HepG2 (cell line): Measurements from ENCODE around the gene DLX1. TPM values are rescaled to one million over a fixed set of nuclear protein-coding genes. Genes with fewer than 3 reads are reported as not detected.

Experiments
- CCAR2 ChIP-seq: fragments of 200-400 bp; formaldehyde crosslinking; optimal IDR thresholded peaks from 2 replicates; pipeline ENCODE3; 2018; ENCODE audit warnings: low read depth, mild to moderate bottlenecking, low read length, moderate library complexity
- CSRNP2 ChIP-seq: sonication (generic); formaldehyde crosslinking; conservative IDR thresholded peaks from 2 replicates; pipeline ENCODE4 v1.8.0; 2022; ENCODE audit warnings: low read depth, missing genetic modification reagents
- KDM5B ChIP-seq: sonication (generic); formaldehyde crosslinking; IDR thresholded peaks from 2 replicates; pipeline ENCODE4 v1.4.0; 2020; ENCODE audit warnings: missing genetic modification reagents, mild to moderate bottlenecking, borderline replicate concordance
- KLF9 ChIP-seq: IDR thresholded peaks from 2 replicates; pipeline ENCODE4 v1.6.1; 2016; ENCODE audit warnings: low read depth
- PHB2 ChIP-seq: fragments of 450-650 bp; IDR thresholded peaks from 2 replicates; pipeline ENCODE4 v1.6.1; 2018; ENCODE audit not compliant: partially characterized antibody
- SP4 ChIP-seq: sonication (generic); formaldehyde crosslinking; IDR thresholded peaks from 2 replicates; pipeline ENCODE4 v1.8.1; 2023; ENCODE audit warnings: mild to moderate bottlenecking, missing genetic modification reagents
- ZBTB49 ChIP-seq: sonication (generic); formaldehyde crosslinking; IDR thresholded peaks from 2 replicates; pipeline ENCODE4 v1.4.0; 2020; ENCODE audit warnings: missing genetic modification reagents, borderline replicate concordance
- ZNF232 ChIP-seq: sonication (generic); formaldehyde crosslinking; IDR thresholded peaks from 2 replicates; pipeline ENCODE4 v1.4.0; 2020; ENCODE audit warnings: missing genetic modification reagents, borderline replicate concordance
- ZNF484 ChIP-seq: sonication (generic); formaldehyde crosslinking; IDR thresholded peaks from 2 replicates; pipeline ENCODE4 v1.5.1; 2020; ENCODE audit warnings: mild to moderate bottlenecking, low read depth, missing genetic modification reagents, borderline replicate concordance
- ZNF639 ChIP-seq: conservative IDR thresholded peaks from 2 replicates; pipeline ENCODE4 v1.6.1; 2018; ENCODE audit warnings: missing genetic modification reagents
- ZNF878 ChIP-seq: sonication (generic); formaldehyde crosslinking; IDR thresholded peaks from 2 replicates; pipeline ENCODE4 v1.8.1; 2023; ENCODE audit warnings: mild to moderate bottlenecking, missing genetic modification reagents, moderate library complexity
- polyA plus RNA-seq, 8 experiments: library from polyadenylated mRNA; depleted of rRNA in 3 of 8; stranded (reverse) in 7 of 8; unstranded in 1 of 8; fragments of >200 nt; fragmentation: Illumina TruSeq in 4 of 8; extraction: Trizol in 4 of 8; gene quantifications; 2 replicates each; pipeline versions ENCODE4 v1.2.1 to v1.2.3, GENCODE V29; 2011 to 2016; ENCODE audit warnings: low read depth in 4 of 8, missing spikeins in 1 of 8, mixed read lengths in 1 of 8; ENCODE audit not compliant: insufficient read depth in 1 of 8
- total RNA-seq, 5 experiments: library from RNA; depleted of rRNA; stranded (reverse); fragments of >200 nt; fragmentation: Illumina TruSeq; extraction: Trizol; gene quantifications; 2 replicates each; pipeline ENCODE4 v1.2.3, GENCODE V29; 2016; ENCODE audit warnings: low read depth in 1 of 5
- TF ChIP-seq, protein P1 (sequence below): sonication (generic); formaldehyde crosslinking; IDR thresholded peaks from 2 replicates; pipeline ENCODE4 v1.5.0; 2020; ENCODE audit warnings: missing genetic modification reagents
- TF ChIP-seq, protein P2 (sequence below): sonication (generic); formaldehyde crosslinking; IDR thresholded peaks from 2 replicates; pipeline ENCODE4 v1.4.0; 2020; ENCODE audit warnings: mild to moderate bottlenecking, missing genetic modification reagents
- TF ChIP-seq, protein P3 (sequence below): sonication (generic); formaldehyde crosslinking; IDR thresholded peaks from 2 replicates; pipeline ENCODE4 v1.8.0; 2022; ENCODE audit warnings: mild to moderate bottlenecking, missing genetic modification reagents; ENCODE audit not compliant: insufficient replicate concordance

Gene DLX1
- total and polyA plus RNA-seq, 2 of the 13 experiments (the other 11 are each of a cell fraction or from before 2014, with no cell fraction given) = 0.18 to 0.86 TPM

DNA sequence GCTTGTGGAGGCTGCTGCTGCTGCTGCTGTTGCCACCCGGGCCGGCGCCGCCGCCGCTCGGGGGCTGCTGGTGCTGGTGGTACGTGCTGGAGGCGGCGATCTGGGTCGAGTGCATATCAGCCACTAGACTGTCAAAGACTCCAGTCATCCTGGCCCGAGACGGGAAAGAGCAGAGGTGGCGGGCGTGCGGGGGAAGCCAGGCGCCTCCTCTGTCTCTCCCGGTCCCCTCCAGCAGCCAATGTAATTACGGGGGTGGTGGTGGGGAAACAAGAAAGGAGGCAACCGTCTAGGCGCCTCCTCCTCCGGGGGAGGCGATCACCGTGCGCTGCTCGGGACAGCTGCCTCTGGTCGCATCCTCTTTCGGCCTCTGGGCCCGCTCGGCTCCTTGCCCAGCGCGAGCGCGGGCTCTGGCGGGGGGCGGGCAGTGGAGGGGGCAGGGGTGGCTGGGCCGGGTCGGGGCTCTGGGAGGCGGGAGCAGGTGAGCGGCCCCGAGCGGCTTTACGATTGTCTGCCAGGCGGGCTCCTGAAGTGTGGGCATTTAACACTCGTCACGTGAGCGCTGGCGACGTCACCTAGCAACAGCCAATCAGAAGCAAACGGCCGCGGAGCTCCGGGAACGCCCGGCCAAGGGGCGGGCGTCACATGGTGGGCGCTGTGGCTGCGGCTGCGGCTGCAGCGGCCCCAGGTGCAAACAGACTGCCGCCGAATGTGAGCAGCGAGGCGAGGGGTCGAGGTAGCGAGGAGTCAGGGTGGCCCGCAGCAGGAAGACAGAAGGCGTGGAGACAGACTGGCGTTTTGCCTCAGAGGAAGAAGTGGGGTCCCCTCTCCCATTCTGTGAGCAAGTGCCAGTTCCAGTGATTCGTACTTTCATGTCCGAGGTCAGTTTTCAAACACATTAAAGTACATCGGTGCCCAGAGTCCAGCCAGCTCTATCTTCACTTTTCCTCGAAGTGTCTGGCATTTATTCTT, 17.4 kb downstream of the DLX1 start, which contains the start of gene DLX2 (continued):
- TF ChIP-seq SP4 (CRISPR knock-in tag) (peak; percentile 34; the same call in 1 of the 2 replicates), ZNF484 (CRISPR knock-in tag) (0 out of 2 replicates have a peak, but pooled peaks have one; percentile 44), KDM5B (peak; percentile 97), PHB2 (no peak), CCAR2 (no peak), KLF9 (0 out of 2 replicates have a peak, but pooled peaks have one; percentile 44), ZNF878 (CRISPR knock-in tag) (peak; percentile 51; the same call in 1 of the 2 replicates), ZNF639 (CRISPR knock-in tag) (peak; percentile 78), ZNF232 (CRISPR knock-in tag) (peak; percentile 98), ZBTB49 (CRISPR knock-in tag) (no peak), CSRNP2 (no peak)
- TF ChIP-seq, protein P1, sequence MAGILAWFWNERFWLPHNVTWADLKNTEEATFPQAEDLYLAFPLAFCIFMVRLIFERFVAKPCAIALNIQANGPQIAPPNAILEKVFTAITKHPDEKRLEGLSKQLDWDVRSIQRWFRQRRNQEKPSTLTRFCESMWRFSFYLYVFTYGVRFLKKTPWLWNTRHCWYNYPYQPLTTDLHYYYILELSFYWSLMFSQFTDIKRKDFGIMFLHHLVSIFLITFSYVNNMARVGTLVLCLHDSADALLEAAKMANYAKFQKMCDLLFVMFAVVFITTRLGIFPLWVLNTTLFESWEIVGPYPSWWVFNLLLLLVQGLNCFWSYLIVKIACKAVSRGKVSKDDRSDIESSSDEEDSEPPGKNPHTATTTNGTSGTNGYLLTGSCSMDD (CRISPR knock-in tag) = 0 out of 2 replicates have a peak, but pooled peaks have one; percentile 68
- TF ChIP-seq, protein P2, sequence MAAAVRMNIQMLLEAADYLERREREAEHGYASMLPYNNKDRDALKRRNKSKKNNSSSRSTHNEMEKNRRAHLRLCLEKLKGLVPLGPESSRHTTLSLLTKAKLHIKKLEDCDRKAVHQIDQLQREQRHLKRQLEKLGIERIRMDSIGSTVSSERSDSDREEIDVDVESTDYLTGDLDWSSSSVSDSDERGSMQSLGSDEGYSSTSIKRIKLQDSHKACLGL (CRISPR knock-in tag) = peak; percentile 97
- TF ChIP-seq, protein P3, sequence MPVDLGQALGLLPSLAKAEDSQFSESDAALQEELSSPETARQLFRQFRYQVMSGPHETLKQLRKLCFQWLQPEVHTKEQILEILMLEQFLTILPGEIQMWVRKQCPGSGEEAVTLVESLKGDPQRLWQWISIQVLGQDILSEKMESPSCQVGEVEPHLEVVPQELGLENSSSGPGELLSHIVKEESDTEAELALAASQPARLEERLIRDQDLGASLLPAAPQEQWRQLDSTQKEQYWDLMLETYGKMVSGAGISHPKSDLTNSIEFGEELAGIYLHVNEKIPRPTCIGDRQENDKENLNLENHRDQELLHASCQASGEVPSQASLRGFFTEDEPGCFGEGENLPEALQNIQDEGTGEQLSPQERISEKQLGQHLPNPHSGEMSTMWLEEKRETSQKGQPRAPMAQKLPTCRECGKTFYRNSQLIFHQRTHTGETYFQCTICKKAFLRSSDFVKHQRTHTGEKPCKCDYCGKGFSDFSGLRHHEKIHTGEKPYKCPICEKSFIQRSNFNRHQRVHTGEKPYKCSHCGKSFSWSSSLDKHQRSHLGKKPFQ = no peak
